Measurements from ENCODE around the gene GRB10.

GRB10 gene

GRCh38 chr7:50677638-50677996 is 105.1 kb downstream of the GRB10 start:
- no peaks in the 10 kb centered on the region for H3K9me3 ChIP-seq (ENCODE audit: severe bottlenecking)
- H3K36me3 ChIP-seq: no peaks in the 10 kb centered on the region
- H3K27me3 ChIP-seq (ENCODE audit: insufficient read depth, low read depth, severe bottlenecking): no peaks in the 10 kb centered on the region
- no peak overlapping the region for H3K4me3 ChIP-seq (ENCODE audit: low read depth, low read length)
- H3K27ac ChIP-seq: no peak overlapping the region
- no peak for DNase-seq
- no peak for TF ChIP-seq CTCF (IDR thresholded peaks at IDR 0.05; ENCODE audit: low read depth, low read length)

GRCh38 chr7:50676740-50677637 is 105.7 kb downstream of the GRB10 start:
- Histone ChIP-seq H3K4me3 (ENCODE audit: low read depth, low read length) (no peak overlapping the region), H3K9me3 (ENCODE audit: severe bottlenecking) (no peaks in the 10 kb centered on the region), H3K27me3 (ENCODE audit: insufficient read depth, low read depth, severe bottlenecking) (no peaks in the 10 kb centered on the region), H3K27ac (no peak overlapping the region), H3K36me3 (no peaks in the 10 kb centered on the region)
- DNase-seq: no peak
- no peak for TF ChIP-seq CTCF (IDR thresholded peaks at IDR 0.05; ENCODE audit: low read depth, low read length)

DNA sequence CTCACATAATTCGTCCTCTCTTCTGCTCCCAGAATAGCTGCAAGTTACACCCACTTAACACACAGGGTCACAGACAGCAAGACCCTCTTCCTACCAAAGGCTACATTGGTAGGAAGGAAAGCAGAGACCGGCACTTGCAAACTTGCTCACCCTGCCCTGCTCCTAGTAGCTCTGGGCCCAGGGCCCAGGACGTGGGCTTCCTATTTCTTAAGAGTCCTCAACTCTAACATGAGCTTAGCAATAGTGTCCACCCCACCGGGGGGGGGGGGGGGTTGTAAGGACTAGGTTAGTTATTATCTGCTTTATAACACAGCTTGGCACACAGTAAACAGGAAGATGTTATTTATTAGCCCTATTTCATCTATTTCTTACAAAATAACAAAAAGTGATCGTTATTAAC is 106.6 kb downstream of the GRB10 start:
- Histone ChIP-seq H3K36me3 (no peaks in the 10 kb centered on the region), H3K4me3 (ENCODE audit: low read depth, low read length) (no peak overlapping the region), H3K27ac (no peak overlapping the region), H3K27me3 (ENCODE audit: insufficient read depth, low read depth, severe bottlenecking) (no peaks in the 10 kb centered on the region), H3K9me3 (ENCODE audit: severe bottlenecking) (no peaks in the 10 kb centered on the region)
- no peak for DNase-seq
- TF ChIP-seq CTCF (IDR thresholded peaks at IDR 0.05; ENCODE audit: low read depth, low read length): no peak

DNA sequence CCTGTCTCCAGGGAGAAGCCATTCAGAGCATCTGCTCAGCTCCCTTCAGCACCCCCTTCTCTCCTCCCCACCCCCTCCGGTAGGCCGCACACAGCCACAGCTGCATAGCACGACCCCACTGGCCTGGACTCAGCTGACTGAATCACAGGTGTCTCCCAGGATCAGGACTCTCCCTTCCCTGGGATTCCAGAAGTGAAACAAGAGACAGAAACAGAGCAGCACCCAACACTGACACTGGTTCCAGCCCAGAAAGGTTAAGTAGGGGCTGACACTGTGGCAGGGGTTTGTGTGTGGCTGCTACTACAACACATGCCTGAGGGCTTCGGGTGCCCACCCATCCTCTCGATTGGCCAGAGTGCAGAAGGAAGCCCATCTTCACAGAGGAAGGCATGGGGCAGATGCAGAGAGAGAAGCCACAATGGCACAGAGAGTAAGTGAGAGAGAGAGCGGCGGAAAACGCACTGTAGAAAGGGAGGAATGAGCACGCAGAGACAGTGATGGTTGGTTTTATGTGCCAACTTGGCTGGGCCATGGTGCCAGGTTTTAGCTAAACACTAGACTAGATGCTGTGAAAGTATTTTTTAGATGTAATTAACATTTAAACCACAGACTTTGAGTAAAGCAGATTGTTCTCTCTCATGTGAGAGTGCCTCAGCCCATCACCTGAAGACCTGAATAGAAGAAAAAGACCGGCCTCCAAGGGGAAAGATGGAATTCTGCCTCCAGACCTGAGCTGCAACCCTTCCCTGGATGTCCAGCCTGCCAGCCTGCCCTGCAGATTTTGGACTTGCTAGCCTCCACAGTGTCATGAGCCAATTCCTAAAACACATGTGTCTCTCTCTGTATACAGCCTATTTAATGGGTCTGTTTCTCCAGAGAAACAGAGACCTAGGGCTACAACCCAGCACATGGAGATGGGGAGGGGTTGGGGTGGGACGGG is 107.5 kb downstream of the GRB10 start:
- Histone ChIP-seq H3K9me3 (ENCODE audit: severe bottlenecking) (no peaks in the 10 kb centered on the region), H3K36me3 (no peaks in the 10 kb centered on the region), H3K27ac (no peak overlapping the region), H3K4me3 (ENCODE audit: low read depth, low read length) (no peak overlapping the region), H3K27me3 (ENCODE audit: insufficient read depth, low read depth, severe bottlenecking) (no peaks in the 10 kb centered on the region)
- no peak for DNase-seq
- no peak for TF ChIP-seq CTCF (IDR thresholded peaks at IDR 0.05; ENCODE audit: low read depth, low read length)

- Histone ChIP-seq H3K27me3 (ENCODE audit: insufficient read depth, low read depth, severe bottlenecking) (no peaks in the 10 kb centered on the region), H3K4me3 (ENCODE audit: low read depth, low read length) (no peak overlapping the region), H3K9me3 (ENCODE audit: severe bottlenecking) (no peaks in the 10 kb centered on the region), H3K27ac (no peak overlapping the region), H3K36me3 (no peaks in the 10 kb centered on the region)
- DNase-seq: no peak
- no peak for TF ChIP-seq CTCF (IDR thresholded peaks at IDR 0.05; ENCODE audit: low read depth, low read length)
Observed at GRCh38 chr7:50674299-50674698, 108.4 kb downstream of the GRB10 start.
